SK-N-MC (cell line): Measurements from ENCODE around the gene DRD2.

Source experiments
- DNase-seq: peaks from one replicate; pipeline ENCODE4 v3.0.0-alpha.2; 2011; ENCODE audit warnings: low read depth, low spot score
- H3K27ac ChIP-seq: fragments of 200-600 bp; sonication (generic); 2 replicates; pipeline ENCODE4 v1.5.1; 2016; ENCODE audit warnings: mixed run types
- H3K36me3 ChIP-seq: fragments of 200-600 bp; sonication (generic); 2 replicates; pipeline ENCODE4 v1.6.1; 2017; ENCODE audit warnings: antibody characterized with exemption, low read length, mixed read lengths; ENCODE audit not compliant: insufficient read depth
- H3K4me3 ChIP-seq: fragments of 200-600 bp; sonication (generic); 2 replicates; pipeline ENCODE4 v1.5.1; 2016
- H3K9ac ChIP-seq: fragments of 200-600 bp; sonication (generic); 2 replicates; pipeline ENCODE4 v1.8.0; 2017; ENCODE audit warnings: mixed run types, mixed read lengths; ENCODE audit not compliant: insufficient read length
- H3K9me3 ChIP-seq: fragments of 200-600 bp; sonication (generic); 2 replicates; pipeline ENCODE4 v1.6.1; 2017; ENCODE audit warnings: low read depth, mild to moderate bottlenecking, antibody characterized with exemption, low read length, moderate library complexity, mixed read lengths
- EZH2 ChIP-seq: fragments of 200-600 bp; sonication (generic); IDR thresholded peaks from one replicate; pipeline ENCODE4 v1.6.1; 2017; ENCODE audit warnings: antibody characterized with exemption
- FOXP2 ChIP-seq: optimal IDR thresholded peaks from 2 replicates; pipeline ENCODE3; 2011; ENCODE audit warnings: mild to moderate bottlenecking, moderate library complexity; ENCODE audit not compliant: insufficient read depth; ENCODE audit errors: extremely low read length, control extremely low read depth
- POLR2AphosphoS5 ChIP-seq: IDR thresholded peaks from 2 replicates; pipeline ENCODE4 v1.6.1; 2012; ENCODE audit warnings: mild to moderate bottlenecking, low read depth, low read length, borderline replicate concordance

The DRD2 gene

GRCh38 chr11:113405724-113406478 lies 69.3 kb downstream of the DRD2 start:
- no peak for DNase-seq
- no peaks in the 10 kb centered on the region for H3K36me3 ChIP-seq
- TF ChIP-seq POLR2AphosphoS5 (no peak), EZH2 (no peak), FOXP2 (no peak)

GRCh38 chr11:113404859-113405430 lies 70.3 kb downstream of the DRD2 start:
- Histone ChIP-seq H3K9ac (no peak overlapping the region), H3K4me3 (no peak overlapping the region), H3K36me3 (no peaks in the 10 kb centered on the region), H3K27ac (no peak overlapping the region), H3K9me3 (no peaks in the 10 kb centered on the region)
- DNase-seq, result no peak
- TF ChIP-seq EZH2 (no peak), POLR2AphosphoS5 (no peak), FOXP2 (no peak)

More at GRCh38 chr11:113405724-113406478, 69.3 kb downstream of the DRD2 start:
- no peak overlapping the region for H3K27ac ChIP-seq
- H3K4me3 ChIP-seq, result no peak overlapping the region
- H3K9me3 ChIP-seq, result no peaks in the 10 kb centered on the region
- no peak overlapping the region for H3K9ac ChIP-seq

- Histone ChIP-seq H3K9me3 (no peaks in the 10 kb centered on the region), H3K4me3 (no peak overlapping the region), H3K36me3 (no peaks in the 10 kb centered on the region), H3K9ac (no peak overlapping the region), H3K27ac (no peak overlapping the region)
- DNase-seq, result no peak
- TF ChIP-seq FOXP2 (no peak), POLR2AphosphoS5 (no peak), EZH2 (no peak)
These were observed 73.5 kb downstream of the DRD2 start for GRCh38 chr11:113401718-113402117.

GRCh38 chr11:113400631-113401230 lies 74.5 kb downstream of the DRD2 start:
- H3K4me3 ChIP-seq, result no peak overlapping the region
- H3K36me3 ChIP-seq, result no peaks in the 10 kb centered on the region
- DNase-seq, result no peak
- no peak overlapping the region for H3K9ac ChIP-seq
- TF ChIP-seq FOXP2 (no peak), EZH2 (no peak), POLR2AphosphoS5 (no peak)
- H3K27ac ChIP-seq, result no peak overlapping the region
- no peaks in the 10 kb centered on the region for H3K9me3 ChIP-seq

- Histone ChIP-seq H3K4me3 (no peak overlapping the region), H3K36me3 (no peaks in the 10 kb centered on the region), H3K27ac (no peak overlapping the region), H3K9ac (no peak overlapping the region), H3K9me3 (no peaks in the 10 kb centered on the region)
- DNase-seq, result no peak
- no peak for TF ChIP-seq FOXP2
- TF ChIP-seq POLR2AphosphoS5, result no peak
- TF ChIP-seq EZH2, result no peak
These were observed 76.3 kb downstream of the DRD2 start for GRCh38 chr11:113398669-113399430.

GRCh38 chr11:113397821-113398220 lies 77.4 kb downstream of the DRD2 start:
- TF ChIP-seq FOXP2 (no peak), EZH2 (no peak), POLR2AphosphoS5 (no peak)
- H3K9ac ChIP-seq, result no peak overlapping the region
- no peak overlapping the region for H3K27ac ChIP-seq
- H3K9me3 ChIP-seq, result no peaks in the 10 kb centered on the region
- DNase-seq, result no peak
- no peak overlapping the region for H3K4me3 ChIP-seq
- no peaks in the 10 kb centered on the region for H3K36me3 ChIP-seq

- no peak for TF ChIP-seq EZH2
- no peak for TF ChIP-seq POLR2AphosphoS5
- no peak for TF ChIP-seq FOXP2
- no peak for DNase-seq
- no peaks in the 10 kb centered on the region for H3K36me3 ChIP-seq
- H3K4me3 ChIP-seq, result no peak overlapping the region
- H3K27ac ChIP-seq, result no peak overlapping the region
- no peak overlapping the region for H3K9ac ChIP-seq
- H3K9me3 ChIP-seq, result no peaks in the 10 kb centered on the region
These were observed 78.0 kb downstream of the DRD2 start for GRCh38 chr11:113397212-113397611.

GRCh38 chr11:113396690-113397089 lies 78.5 kb downstream of the DRD2 start:
- no peaks in the 10 kb centered on the region for H3K9me3 ChIP-seq
- TF ChIP-seq EZH2 (no peak), POLR2AphosphoS5 (no peak), FOXP2 (no peak)
- no peak overlapping the region for H3K4me3 ChIP-seq
- DNase-seq, result no peak
- no peaks in the 10 kb centered on the region for H3K36me3 ChIP-seq
- no peak overlapping the region for H3K27ac ChIP-seq
- no peak overlapping the region for H3K9ac ChIP-seq
